ENCODE results near the gene PLK3.
"Not testable (repeated sequence)": the region's sequence is repeated elsewhere in the genome, so short reads cannot be mapped to it uniquely, and the experiment has no call there.

PLK3 gene

DNA sequence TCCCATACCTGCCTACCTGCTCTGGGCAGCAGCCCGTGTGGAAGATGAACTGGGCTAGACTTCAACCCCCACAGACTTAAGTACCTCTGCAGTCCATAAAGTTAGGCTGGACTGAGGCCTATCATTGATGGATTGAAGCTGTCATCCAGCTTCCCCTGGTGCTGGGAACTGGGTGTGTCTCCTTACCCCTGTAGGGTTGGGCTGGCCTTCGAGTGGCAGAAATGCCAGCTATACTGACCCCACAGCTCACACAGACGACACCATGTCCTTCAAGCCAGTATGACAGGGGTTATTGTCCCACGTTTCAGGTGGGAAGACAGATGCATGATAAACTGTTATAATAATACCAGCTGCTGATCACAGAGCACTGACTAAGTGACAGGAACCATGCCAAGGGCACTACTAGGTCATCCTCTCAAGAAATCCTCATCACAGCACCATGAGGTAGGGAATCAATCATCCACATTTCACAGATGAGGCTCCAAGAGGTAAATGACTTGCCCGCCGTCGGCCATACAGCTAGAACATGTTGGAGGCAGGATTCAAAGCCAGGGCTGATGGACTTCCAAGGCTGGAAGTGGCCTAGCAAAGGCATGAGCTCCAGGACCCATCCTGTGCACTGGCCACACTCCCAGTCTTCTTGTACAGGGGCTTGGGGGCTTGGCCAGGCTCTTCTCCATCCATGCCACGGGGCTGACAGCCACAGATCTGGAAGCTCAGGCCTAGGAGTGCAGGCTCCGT, 11.9 kb upstream of the PLK3 start, which contains the start of gene BEST4:
Gene BEST4 (minus strand): TSS at position 51 of the 741 bp plus-strand sequence. CDS start 465 bp downstream, outside the sequence.
- DNase-seq (ENCODE audit: insufficient read length, low spot score), result no peak
- FAIRE-seq, result no peak
- TF ChIP-seq, protein P1, sequence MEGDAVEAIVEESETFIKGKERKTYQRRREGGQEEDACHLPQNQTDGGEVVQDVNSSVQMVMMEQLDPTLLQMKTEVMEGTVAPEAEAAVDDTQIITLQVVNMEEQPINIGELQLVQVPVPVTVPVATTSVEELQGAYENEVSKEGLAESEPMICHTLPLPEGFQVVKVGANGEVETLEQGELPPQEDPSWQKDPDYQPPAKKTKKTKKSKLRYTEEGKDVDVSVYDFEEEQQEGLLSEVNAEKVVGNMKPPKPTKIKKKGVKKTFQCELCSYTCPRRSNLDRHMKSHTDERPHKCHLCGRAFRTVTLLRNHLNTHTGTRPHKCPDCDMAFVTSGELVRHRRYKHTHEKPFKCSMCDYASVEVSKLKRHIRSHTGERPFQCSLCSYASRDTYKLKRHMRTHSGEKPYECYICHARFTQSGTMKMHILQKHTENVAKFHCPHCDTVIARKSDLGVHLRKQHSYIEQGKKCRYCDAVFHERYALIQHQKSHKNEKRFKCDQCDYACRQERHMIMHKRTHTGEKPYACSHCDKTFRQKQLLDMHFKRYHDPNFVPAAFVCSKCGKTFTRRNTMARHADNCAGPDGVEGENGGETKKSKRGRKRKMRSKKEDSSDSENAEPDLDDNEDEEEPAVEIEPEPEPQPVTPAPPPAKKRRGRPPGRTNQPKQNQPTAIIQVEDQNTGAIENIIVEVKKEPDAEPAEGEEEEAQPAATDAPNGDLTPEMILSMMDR (IDR thresholded peaks at IDR 0.05; ENCODE audit: insufficient read depth, missing control alignments), result no peak

DNA sequence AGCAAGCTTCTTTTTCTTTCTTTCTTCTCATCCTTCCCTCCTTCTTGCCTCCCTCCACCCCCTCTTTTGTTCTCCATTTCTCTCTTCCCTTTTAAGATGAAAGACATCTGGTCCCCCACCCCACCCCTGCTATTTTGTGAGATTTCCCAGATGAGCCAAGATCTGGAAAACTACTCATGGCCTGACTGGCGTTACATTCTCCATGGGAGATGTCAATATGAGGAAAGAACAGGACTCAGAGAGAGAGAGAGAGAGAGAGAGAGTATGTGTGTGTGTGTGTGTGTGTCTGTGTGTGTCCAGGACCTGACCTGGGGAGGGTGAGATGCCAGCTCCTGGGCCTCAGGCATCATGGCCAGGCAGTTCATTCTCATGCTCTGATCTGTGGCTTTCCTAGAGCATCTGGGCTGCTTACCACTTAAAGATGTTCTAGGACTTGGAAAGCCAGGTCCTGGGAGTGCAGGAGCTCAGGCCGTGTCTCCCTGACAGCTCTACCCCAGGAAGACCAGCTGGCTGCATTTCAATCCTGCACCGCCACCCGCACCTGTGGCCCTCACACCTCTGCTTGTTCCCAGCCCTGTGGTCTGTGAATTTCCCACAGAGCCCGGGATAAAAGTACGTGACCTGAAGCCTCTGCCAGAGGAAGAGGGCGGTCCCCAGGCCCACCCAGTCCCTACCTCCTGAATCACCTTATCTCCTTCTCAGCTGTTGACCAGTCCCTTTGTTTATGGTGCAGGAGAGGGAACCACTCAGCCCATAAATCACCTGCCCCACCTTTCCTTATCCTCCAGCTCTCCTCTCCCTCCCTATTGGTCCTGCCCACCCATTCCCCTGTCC, 9.0 kb upstream of the PLK3 start:
- TF ChIP-seq, protein P1 (IDR thresholded peaks at IDR 0.05; ENCODE audit: insufficient read depth, missing control alignments), result no peak
- FAIRE-seq (no peak), DNase-seq (ENCODE audit: insufficient read length, low spot score) (no peak)

DNA sequence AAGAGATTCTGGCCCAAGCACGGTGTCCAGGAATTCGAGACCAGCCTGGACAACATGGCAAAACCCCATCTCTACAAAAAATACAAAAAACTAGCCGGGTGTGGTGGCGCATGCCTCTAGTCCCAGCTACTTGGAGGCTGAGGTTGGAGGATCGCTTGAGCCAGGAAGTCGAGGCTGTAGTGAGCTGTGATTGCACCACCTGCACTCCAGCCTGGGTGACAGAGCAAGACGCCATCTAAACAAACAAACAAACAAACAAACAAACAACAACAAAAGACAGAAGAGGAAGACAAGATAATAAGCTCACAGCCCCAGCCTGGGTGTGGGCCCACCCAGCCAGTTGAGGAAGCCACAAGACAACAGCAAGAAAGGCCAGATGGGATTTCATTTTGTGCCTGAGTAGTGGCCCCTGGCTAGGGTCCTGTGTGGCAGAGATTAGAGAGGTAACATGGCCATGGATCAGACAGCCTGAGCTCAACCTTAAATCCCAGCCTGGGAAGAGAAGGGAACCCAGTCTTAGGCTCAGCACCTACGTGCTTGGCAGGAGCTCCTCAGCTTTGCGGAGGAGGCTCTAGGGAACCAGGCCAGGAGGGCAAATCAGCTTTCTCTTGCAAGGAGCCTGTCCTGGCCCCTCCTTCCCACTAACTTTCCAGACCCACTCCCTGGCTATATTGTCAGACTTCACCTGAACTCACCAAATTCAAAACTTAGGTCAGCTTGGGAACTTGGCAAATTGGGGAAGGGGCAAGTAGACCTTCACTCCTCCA, 7.3 kb upstream of the PLK3 start:
- DNase-seq (ENCODE audit: insufficient read length, low spot score) (no peak), FAIRE-seq (no peak)
- TF ChIP-seq, protein P1 (IDR thresholded peaks at IDR 0.05; ENCODE audit: insufficient read depth, missing control alignments), result no peak

- DNase-seq (ENCODE audit: insufficient read length, low spot score); FAIRE-seq: not testable (repeated sequence)
Observed at GRCh38 chr1:44797886-44798285, 2.3 kb upstream of the PLK3 start.

- TF ChIP-seq, protein P1 (IDR thresholded peaks at IDR 0.05; ENCODE audit: insufficient read depth, missing control alignments), result no peak
- FAIRE-seq (no peak), DNase-seq (ENCODE audit: insufficient read length, low spot score) (no peak)
Observed at GRCh38 chr1:44798481-44799365, 1.5 kb upstream of the PLK3 start.

DNA sequence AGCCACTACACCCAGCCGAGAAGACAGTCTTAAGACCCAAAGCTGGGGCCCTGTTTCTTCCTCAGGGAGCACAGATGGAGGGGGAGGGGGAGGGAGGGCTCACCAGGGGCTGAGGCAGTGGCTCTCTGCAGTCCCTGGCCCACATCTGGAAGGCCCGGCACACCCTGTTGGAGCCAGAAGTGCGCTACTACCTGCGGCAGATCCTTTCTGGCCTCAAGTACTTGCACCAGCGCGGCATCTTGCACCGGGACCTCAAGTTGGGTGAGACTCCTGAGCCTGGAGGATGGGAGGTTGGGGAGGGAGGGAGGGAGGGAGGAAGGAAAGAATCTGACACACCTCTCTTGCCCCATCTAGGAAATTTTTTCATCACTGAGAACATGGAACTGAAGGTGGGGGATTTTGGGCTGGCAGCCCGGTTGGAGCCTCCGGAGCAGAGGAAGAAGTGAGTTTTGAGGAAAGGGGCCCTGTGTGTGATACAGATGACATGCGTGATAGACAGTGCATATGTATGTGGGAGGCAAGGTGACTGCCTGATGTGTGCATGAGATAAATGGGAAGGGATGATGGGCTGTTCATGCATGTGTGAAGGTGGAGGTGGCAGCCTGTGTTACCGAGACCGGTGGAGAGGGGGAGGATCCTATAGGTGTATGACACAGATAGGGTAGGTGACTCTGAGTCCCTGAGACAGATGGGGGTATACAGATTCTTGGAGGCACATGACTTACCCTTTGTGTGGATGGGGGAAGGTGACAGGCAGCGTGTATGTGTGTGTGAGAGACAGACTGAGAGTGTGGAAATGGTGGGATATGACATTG, 1.5 kb downstream of the PLK3 start:
- TF ChIP-seq, protein P1 (IDR thresholded peaks at IDR 0.05; ENCODE audit: insufficient read depth, missing control alignments), result no peak
- FAIRE-seq (no peak), DNase-seq (ENCODE audit: insufficient read length, low spot score) (no peak)
